HepG2 (cell line): ENCODE measurements around the gene SF3A2. TPM values are rescaled to one million over a fixed set of nuclear protein-coding genes. Genes with fewer than 3 reads are reported as not detected.
A peak's percentile ranks its signal among the peaks of the same experiment; 100 is the strongest.

Source experiments
- FOXP4 ChIP-seq: sonication (generic); formaldehyde crosslinking; IDR thresholded peaks from 2 replicates; pipeline ENCODE4 v1.4.0; 2020; ENCODE audit warnings: missing genetic modification reagents
- GMEB2 ChIP-seq: IDR thresholded peaks from 2 replicates; pipeline ENCODE4 v1.6.1; 2016; ENCODE audit warnings: missing biosample characterization, missing genetic modification reagents, low read depth
- HNRNPK ChIP-seq: fragments of 200-400 bp; formaldehyde crosslinking; IDR thresholded peaks from 2 replicates; pipeline ENCODE4 v1.6.1; 2018; ENCODE audit warnings: low read length, low read depth, moderate library complexity, mild to moderate bottlenecking; ENCODE audit not compliant: poor library complexity, severe bottlenecking
- ISX ChIP-seq: sonication (generic); formaldehyde crosslinking; conservative IDR thresholded peaks from 2 replicates; pipeline ENCODE4 v1.5.0; 2020; ENCODE audit warnings: missing genetic modification reagents
- KAT7 ChIP-seq: IDR thresholded peaks from 2 replicates; pipeline ENCODE4 v1.6.1; 2018; ENCODE audit warnings: borderline replicate concordance, missing compliant biosample characterization
- SETDB1 ChIP-seq: sonication (generic); formaldehyde crosslinking; IDR thresholded peaks from 2 replicates; pipeline ENCODE4 v1.5.1; 2020; ENCODE audit warnings: missing genetic modification reagents, mild to moderate bottlenecking, borderline replicate concordance
- SNAPC4 ChIP-seq: sonication (generic); formaldehyde crosslinking; IDR thresholded peaks from 2 replicates; pipeline ENCODE4 v1.4.0; 2020; ENCODE audit warnings: mild to moderate bottlenecking, missing genetic modification reagents
- WIZ ChIP-seq: sonication (generic); formaldehyde crosslinking; IDR thresholded peaks from 2 replicates; pipeline ENCODE4 v1.5.1; 2020; ENCODE audit warnings: mild to moderate bottlenecking, missing genetic modification reagents
- ZFP62 ChIP-seq: sonication (generic); formaldehyde crosslinking; IDR thresholded peaks from 2 replicates; pipeline ENCODE4 v1.4.0; 2020; ENCODE audit warnings: missing genetic modification reagents
- ZNF143 ChIP-seq: sonication (generic); formaldehyde crosslinking; IDR thresholded peaks from 2 replicates; pipeline ENCODE4 v1.4.0; 2020; ENCODE audit warnings: missing genetic modification reagents
- ZNF232 ChIP-seq: sonication (generic); formaldehyde crosslinking; IDR thresholded peaks from 2 replicates; pipeline ENCODE4 v1.4.0; 2020; ENCODE audit warnings: missing genetic modification reagents, borderline replicate concordance
- ZNF558 ChIP-seq: sonication (generic); formaldehyde crosslinking; IDR thresholded peaks from 2 replicates; pipeline ENCODE4 v1.9.0; 2022; ENCODE audit warnings: mild to moderate bottlenecking, missing genetic modification reagents, borderline replicate concordance
- ZNF781 ChIP-seq: sonication (generic); formaldehyde crosslinking; IDR thresholded peaks from 2 replicates; pipeline ENCODE4 v1.5.1; 2020; ENCODE audit warnings: borderline replicate concordance, mild to moderate bottlenecking, missing genetic modification reagents; ENCODE audit errors: not compliant biosample characterization
- ZSCAN21 ChIP-seq: sonication (generic); formaldehyde crosslinking; IDR thresholded peaks from 2 replicates; pipeline ENCODE4 v1.8.0; 2022; ENCODE audit warnings: mild to moderate bottlenecking, missing genetic modification reagents, moderate library complexity, borderline replicate concordance
- polyA plus RNA-seq, 8 experiments: library from polyadenylated mRNA; depleted of rRNA in 3 of 8; stranded (reverse) in 7 of 8; unstranded in 1 of 8; fragments of >200 nt; fragmentation: Illumina TruSeq in 4 of 8; extraction: Trizol in 4 of 8; gene quantifications; 2 replicates each; pipeline versions ENCODE4 v1.2.1 to v1.2.3, GENCODE V29; 2011 to 2016; ENCODE audit warnings: low read depth in 4 of 8, missing spikeins in 1 of 8, mixed read lengths in 1 of 8; ENCODE audit not compliant: insufficient read depth in 1 of 8
- total RNA-seq, 5 experiments: library from RNA; depleted of rRNA; stranded (reverse); fragments of >200 nt; fragmentation: Illumina TruSeq; extraction: Trizol; gene quantifications; 2 replicates each; pipeline ENCODE4 v1.2.3, GENCODE V29; 2016; ENCODE audit warnings: low read depth in 1 of 5
- TF ChIP-seq, protein P1 (sequence below), 2 experiments: sonication (generic) in 1 of 2; formaldehyde crosslinking in 1 of 2; IDR thresholded peaks; 2 replicates each; pipeline versions ENCODE4 v1.4.0 to v1.6.1; 2018 to 2020; ENCODE audit warnings: missing genetic modification reagents in 2 of 2, borderline replicate concordance in 1 of 2, low read depth in 1 of 2, mild to moderate bottlenecking in 1 of 2, missing biosample characterization in 1 of 2
- TF ChIP-seq, protein P2 (sequence below): sonication (generic); formaldehyde crosslinking; IDR thresholded peaks from 2 replicates; pipeline ENCODE4 v1.4.0; 2020; ENCODE audit warnings: missing genetic modification reagents, borderline replicate concordance

The SF3A2 gene
- total and polyA plus RNA-seq, 2 of the 13 experiments (the other 11 are each of a cell fraction or from before 2014, with no cell fraction given) = 8.6 to 8.8 TPM

- TF ChIP-seq FOXP4 (CRISPR knock-in tag) (no peak), WIZ (no peak), ZNF558 (CRISPR knock-in tag) (peak; percentile 38; the same call in 1 of the 2 replicates), HNRNPK (no peak), ZNF781 (no peak), ZNF232 (peak; percentile 75; the same call in 1 of the 2 replicates), ZFP62 (CRISPR knock-in tag) (no peak), SETDB1 (no peak), ISX (CRISPR knock-in tag) (0 out of 2 replicates have a peak, but pooled peaks have one; percentile 48), GMEB2 (CRISPR knock-in tag) (no peak), SNAPC4 (CRISPR knock-in tag) (no peak), ZNF143 (CRISPR knock-in tag) (0 out of 2 replicates have a peak, but pooled peaks have one; percentile 31), ZSCAN21 (CRISPR knock-in tag) (no peak), KAT7 (CRISPR knock-in tag) (0 out of 2 replicates have a peak, but pooled peaks have one; percentile 32)
- TF ChIP-seq, protein P1, sequence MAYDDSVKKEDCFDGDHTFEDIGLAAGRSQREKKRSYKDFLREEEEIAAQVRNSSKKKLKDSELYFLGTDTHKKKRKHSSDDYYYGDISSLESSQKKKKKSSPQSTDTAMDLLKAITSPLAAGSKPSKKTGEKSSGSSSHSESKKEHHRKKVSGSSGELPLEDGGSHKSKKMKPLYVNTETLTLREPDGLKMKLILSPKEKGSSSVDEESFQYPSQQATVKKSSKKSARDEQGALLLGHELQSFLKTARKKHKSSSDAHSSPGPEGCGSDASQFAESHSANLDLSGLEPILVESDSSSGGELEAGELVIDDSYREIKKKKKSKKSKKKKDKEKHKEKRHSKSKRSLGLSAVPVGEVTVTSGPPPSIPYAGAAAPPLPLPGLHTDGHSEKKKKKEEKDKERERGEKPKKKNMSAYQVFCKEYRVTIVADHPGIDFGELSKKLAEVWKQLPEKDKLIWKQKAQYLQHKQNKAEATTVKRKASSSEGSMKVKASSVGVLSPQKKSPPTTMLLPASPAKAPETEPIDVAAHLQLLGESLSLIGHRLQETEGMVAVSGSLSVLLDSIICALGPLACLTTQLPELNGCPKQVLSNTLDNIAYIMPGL (CRISPR knock-in tag; IDR thresholded peaks at IDR 0.05; ENCODE audit: borderline replicate concordance in 1 of 2, low read depth in 1 of 2) = no peak
- TF ChIP-seq, protein P2, sequence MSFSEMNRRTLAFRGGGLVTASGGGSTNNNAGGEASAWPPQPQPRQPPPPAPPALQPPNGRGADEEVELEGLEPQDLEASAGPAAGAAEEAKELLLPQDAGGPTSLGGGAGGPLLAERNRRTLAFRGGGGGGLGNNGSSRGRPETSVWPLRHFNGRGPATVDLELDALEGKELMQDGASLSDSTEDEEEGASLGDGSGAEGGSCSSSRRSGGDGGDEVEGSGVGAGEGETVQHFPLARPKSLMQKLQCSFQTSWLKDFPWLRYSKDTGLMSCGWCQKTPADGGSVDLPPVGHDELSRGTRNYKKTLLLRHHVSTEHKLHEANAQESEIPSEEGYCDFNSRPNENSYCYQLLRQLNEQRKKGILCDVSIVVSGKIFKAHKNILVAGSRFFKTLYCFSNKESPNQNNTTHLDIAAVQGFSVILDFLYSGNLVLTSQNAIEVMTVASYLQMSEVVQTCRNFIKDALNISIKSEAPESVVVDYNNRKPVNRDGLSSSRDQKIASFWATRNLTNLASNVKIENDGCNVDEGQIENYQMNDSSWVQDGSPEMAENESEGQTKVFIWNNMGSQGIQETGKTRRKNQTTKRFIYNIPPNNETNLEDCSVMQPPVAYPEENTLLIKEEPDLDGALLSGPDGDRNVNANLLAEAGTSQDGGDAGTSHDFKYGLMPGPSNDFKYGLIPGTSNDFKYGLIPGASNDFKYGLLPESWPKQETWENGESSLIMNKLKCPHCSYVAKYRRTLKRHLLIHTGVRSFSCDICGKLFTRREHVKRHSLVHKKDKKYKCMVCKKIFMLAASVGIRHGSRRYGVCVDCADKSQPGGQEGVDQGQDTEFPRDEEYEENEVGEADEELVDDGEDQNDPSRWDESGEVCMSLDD (CRISPR knock-in tag) = no peak
Observed at GRCh38 chr19:2252797-2253105, 16.1 kb downstream of the SF3A2 start (continued).
